GM12878 (cell line): ENCODE measurements around the gene EME2.

Experiments
- CBX5 ChIP-seq: sonication (generic); IDR thresholded peaks from 2 replicates; pipeline ENCODE4 v1.6.1; 2016; ENCODE audit warnings: low read depth, moderate library complexity, mild to moderate bottlenecking, inconsistent platforms
- CEBPB ChIP-seq, 2 experiments: fragments of 150-350 bp in 1 of 2; IDR thresholded peaks; 2 replicates each; pipeline ENCODE4 v1.6.1; 2012 to 2014; ENCODE audit warnings: low read depth in 2 of 2, low read length in 2 of 2, borderline replicate concordance in 1 of 2, inconsistent platforms in 1 of 2
- HDAC6 ChIP-seq: fragments of 200-600 bp; sonication (generic); IDR thresholded peaks from one replicate; pipeline ENCODE4 v1.8.0; 2017; ENCODE audit warnings: antibody characterized with exemption; ENCODE audit not compliant: unreplicated experiment
- MTA2 ChIP-seq: fragments of 450-650 bp; IDR thresholded peaks from 2 replicates; pipeline ENCODE4 v1.6.1; 2016; ENCODE audit warnings: low read depth, mild to moderate bottlenecking, moderate library complexity
- MXI1 ChIP-seq: fragments of 150-350 bp; IDR thresholded peaks from 2 replicates; pipeline ENCODE4 v1.6.1; 2011; ENCODE audit warnings: low read depth, mild to moderate bottlenecking, inconsistent platforms, low read length, improper control_type of control experiment
- POLR2A ChIP-seq: IDR thresholded peaks from 2 replicates; pipeline ENCODE4 v1.6.1; 2011; ENCODE audit warnings: low read depth, mild to moderate bottlenecking, low read length
- POLR2AphosphoS5 ChIP-seq: IDR thresholded peaks from 2 replicates; pipeline ENCODE4 v1.6.1; 2011; ENCODE audit warnings: mild to moderate bottlenecking, low read length, inconsistent platforms
- SMARCA5 ChIP-seq: fragments of 450-650 bp; IDR thresholded peaks from 2 replicates; pipeline ENCODE4 v1.6.1; 2017; ENCODE audit warnings: mild to moderate bottlenecking
- SMC3 ChIP-seq: IDR thresholded peaks from 2 replicates; pipeline ENCODE4 v1.6.1; 2011; ENCODE audit warnings: low read length, improper control_type of control experiment, borderline replicate concordance
- SRF ChIP-seq, 2 experiments: IDR thresholded peaks; 2 replicates each; pipeline ENCODE4 v1.6.1; 2011; ENCODE audit warnings: low read depth in 2 of 2, low read length in 2 of 2, mild to moderate bottlenecking in 1 of 2, moderate library complexity in 1 of 2
- TF ChIP-seq, protein P1 (sequence below), 3 experiments: IDR thresholded peaks in 2 of 3; conservative IDR thresholded peaks in 1 of 3; 2 replicates each; pipeline ENCODE4 v1.5.1; 2011; ENCODE audit warnings: low read depth in 3 of 3, low read length in 3 of 3, mild to moderate bottlenecking in 3 of 3, control low read depth in 2 of 3, moderate library complexity in 2 of 3, inconsistent platforms in 1 of 3, mixed read lengths in 1 of 3; ENCODE audit not compliant: control insufficient read depth in 2 of 3, insufficient read depth in 1 of 3; ENCODE audit errors: extremely low read depth in 1 of 3
- TF ChIP-seq, protein P2 (sequence below): IDR thresholded peaks from 2 replicates; pipeline ENCODE4 v1.6.1; 2012; ENCODE audit warnings: mild to moderate bottlenecking, low read depth, low read length
- TF ChIP-seq, protein P3 (sequence below): IDR thresholded peaks from 2 replicates; pipeline ENCODE4 v1.6.1; 2011; ENCODE audit warnings: borderline replicate concordance, low read depth, mild to moderate bottlenecking, moderate library complexity, mixed read lengths, low read length; ENCODE audit not compliant: insufficient read depth; ENCODE audit errors: extremely low read length
- TF ChIP-seq, protein P4 (sequence below): IDR thresholded peaks from 2 replicates; pipeline ENCODE4 v1.6.1; 2011; ENCODE audit warnings: low read depth, mild to moderate bottlenecking, low read length, moderate library complexity, borderline replicate concordance; ENCODE audit errors: extremely low read depth

DNA sequence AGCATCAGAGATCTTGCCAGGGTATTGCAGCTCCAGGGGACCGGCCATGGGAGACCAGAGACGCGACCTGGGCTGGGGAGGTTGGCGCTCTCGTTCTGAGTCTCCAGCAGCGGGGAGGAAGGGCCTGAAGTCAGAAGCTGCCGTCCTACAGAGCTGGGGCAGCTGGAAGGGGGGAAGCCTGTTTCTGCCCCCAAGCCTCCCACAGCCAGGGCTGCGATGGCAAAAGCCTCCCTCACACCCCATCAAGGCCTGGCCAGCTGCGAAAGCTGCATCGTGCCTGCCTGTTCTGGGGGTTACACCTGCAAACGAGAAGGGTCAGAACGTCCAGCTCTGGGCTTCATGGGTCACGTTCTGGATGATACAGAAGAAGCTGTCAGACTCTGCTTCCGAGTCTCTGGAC, 40.5 kb upstream of the EME2 start:
- TF ChIP-seq POLR2A (no peak), CEBPB (IDR thresholded peaks at IDR 0.05; ENCODE audit: borderline replicate concordance in 1 of 2, low read depth in 2 of 2, low read length in 2 of 2) (no peak), CBX5 (no peak), SRF (IDR thresholded peaks at IDR 0.05; ENCODE audit: low read depth in 2 of 2, low read length in 2 of 2) (no peak), MTA2 (no peak), HDAC6 (no peak), POLR2AphosphoS5 (no peak), SMC3 (no peak), SMARCA5 (no peak), MXI1 (no peak)
- TF ChIP-seq, protein P1, sequence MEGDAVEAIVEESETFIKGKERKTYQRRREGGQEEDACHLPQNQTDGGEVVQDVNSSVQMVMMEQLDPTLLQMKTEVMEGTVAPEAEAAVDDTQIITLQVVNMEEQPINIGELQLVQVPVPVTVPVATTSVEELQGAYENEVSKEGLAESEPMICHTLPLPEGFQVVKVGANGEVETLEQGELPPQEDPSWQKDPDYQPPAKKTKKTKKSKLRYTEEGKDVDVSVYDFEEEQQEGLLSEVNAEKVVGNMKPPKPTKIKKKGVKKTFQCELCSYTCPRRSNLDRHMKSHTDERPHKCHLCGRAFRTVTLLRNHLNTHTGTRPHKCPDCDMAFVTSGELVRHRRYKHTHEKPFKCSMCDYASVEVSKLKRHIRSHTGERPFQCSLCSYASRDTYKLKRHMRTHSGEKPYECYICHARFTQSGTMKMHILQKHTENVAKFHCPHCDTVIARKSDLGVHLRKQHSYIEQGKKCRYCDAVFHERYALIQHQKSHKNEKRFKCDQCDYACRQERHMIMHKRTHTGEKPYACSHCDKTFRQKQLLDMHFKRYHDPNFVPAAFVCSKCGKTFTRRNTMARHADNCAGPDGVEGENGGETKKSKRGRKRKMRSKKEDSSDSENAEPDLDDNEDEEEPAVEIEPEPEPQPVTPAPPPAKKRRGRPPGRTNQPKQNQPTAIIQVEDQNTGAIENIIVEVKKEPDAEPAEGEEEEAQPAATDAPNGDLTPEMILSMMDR (IDR thresholded peaks at IDR 0.05 in 2 of 3, conservative IDR thresholded peaks at IDR 0.05 in 1 of 3; ENCODE audit: control insufficient read depth in 2 of 3, extremely low read depth in 1 of 3, insufficient read depth in 1 of 3, low read depth in 3 of 3, low read length in 3 of 3), result no peak
- TF ChIP-seq, protein P2, sequence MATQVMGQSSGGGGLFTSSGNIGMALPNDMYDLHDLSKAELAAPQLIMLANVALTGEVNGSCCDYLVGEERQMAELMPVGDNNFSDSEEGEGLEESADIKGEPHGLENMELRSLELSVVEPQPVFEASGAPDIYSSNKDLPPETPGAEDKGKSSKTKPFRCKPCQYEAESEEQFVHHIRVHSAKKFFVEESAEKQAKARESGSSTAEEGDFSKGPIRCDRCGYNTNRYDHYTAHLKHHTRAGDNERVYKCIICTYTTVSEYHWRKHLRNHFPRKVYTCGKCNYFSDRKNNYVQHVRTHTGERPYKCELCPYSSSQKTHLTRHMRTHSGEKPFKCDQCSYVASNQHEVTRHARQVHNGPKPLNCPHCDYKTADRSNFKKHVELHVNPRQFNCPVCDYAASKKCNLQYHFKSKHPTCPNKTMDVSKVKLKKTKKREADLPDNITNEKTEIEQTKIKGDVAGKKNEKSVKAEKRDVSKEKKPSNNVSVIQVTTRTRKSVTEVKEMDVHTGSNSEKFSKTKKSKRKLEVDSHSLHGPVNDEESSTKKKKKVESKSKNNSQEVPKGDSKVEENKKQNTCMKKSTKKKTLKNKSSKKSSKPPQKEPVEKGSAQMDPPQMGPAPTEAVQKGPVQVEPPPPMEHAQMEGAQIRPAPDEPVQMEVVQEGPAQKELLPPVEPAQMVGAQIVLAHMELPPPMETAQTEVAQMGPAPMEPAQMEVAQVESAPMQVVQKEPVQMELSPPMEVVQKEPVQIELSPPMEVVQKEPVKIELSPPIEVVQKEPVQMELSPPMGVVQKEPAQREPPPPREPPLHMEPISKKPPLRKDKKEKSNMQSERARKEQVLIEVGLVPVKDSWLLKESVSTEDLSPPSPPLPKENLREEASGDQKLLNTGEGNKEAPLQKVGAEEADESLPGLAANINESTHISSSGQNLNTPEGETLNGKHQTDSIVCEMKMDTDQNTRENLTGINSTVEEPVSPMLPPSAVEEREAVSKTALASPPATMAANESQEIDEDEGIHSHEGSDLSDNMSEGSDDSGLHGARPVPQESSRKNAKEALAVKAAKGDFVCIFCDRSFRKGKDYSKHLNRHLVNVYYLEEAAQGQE, result no peak
- TF ChIP-seq, protein P3, sequence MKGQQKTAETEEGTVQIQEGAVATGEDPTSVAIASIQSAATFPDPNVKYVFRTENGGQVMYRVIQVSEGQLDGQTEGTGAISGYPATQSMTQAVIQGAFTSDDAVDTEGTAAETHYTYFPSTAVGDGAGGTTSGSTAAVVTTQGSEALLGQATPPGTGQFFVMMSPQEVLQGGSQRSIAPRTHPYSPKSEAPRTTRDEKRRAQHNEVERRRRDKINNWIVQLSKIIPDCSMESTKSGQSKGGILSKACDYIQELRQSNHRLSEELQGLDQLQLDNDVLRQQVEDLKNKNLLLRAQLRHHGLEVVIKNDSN, result no peak
- TF ChIP-seq, protein P4, sequence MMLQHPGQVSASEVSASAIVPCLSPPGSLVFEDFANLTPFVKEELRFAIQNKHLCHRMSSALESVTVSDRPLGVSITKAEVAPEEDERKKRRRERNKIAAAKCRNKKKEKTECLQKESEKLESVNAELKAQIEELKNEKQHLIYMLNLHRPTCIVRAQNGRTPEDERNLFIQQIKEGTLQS, result no peak
